Neuronal stem cell (in vitro differentiated cells): ENCODE results near the gene KRTAP3-3. TPM values are rescaled to one million over a fixed set of nuclear protein-coding genes. Genes with fewer than 3 reads are reported as not detected.
"Not testable (repeated sequence)": the region's sequence is repeated elsewhere in the genome, so short reads cannot be mapped to it uniquely, and the experiment has no call there.

Experiments
- DNase-seq: peaks from one replicate; pipeline ENCODE4 v3.0.0-alpha.2; 2013; ENCODE audit warnings: low spot score
- H2AFZ ChIP-seq: one replicate; pipeline ENCODE4 v1.6.1; 2013; ENCODE audit warnings: mild to moderate bottlenecking, low read length, inconsistent platforms
- H2AK5ac ChIP-seq: 2 replicates; pipeline ENCODE4 v1.6.1; 2013; ENCODE audit warnings: low read depth, mild to moderate bottlenecking, inconsistent platforms, low read length, moderate library complexity, mixed read lengths
- H2BK120ac ChIP-seq: 2 replicates; pipeline ENCODE4 v1.6.1; 2013; ENCODE audit warnings: low read depth, mild to moderate bottlenecking, inconsistent platforms, low read length, moderate library complexity, mixed read lengths
- H2BK12ac ChIP-seq: one replicate; pipeline ENCODE4 v1.6.1; 2013; ENCODE audit warnings: low read length, inconsistent platforms
- H2BK15ac ChIP-seq: 2 replicates; pipeline ENCODE4 v1.6.1; 2013; ENCODE audit warnings: mild to moderate bottlenecking, low read length, inconsistent platforms, mixed read lengths
- H2BK5ac ChIP-seq: one replicate; pipeline ENCODE4 v1.6.1; 2013; ENCODE audit warnings: inconsistent platforms, mild to moderate bottlenecking, low read length, moderate library complexity
- H3K14ac ChIP-seq: one replicate; pipeline ENCODE4 v1.6.1; 2013; ENCODE audit warnings: low read length, inconsistent platforms
- H3K18ac ChIP-seq: 2 replicates; pipeline ENCODE4 v1.6.1; 2013; ENCODE audit warnings: low read length, inconsistent platforms
- H3K23ac ChIP-seq: 2 replicates; pipeline ENCODE4 v1.6.1; 2013; ENCODE audit warnings: low read depth, mild to moderate bottlenecking, mixed read lengths, low read length, inconsistent platforms; ENCODE audit not compliant: poor library complexity
- H3K27ac ChIP-seq: replicated peaks from 3 replicates; pipeline ENCODE4 v1.5.1; 2013; ENCODE audit warnings: low read length, inconsistent platforms
- H3K27me3 ChIP-seq, 3 experiments: 2 replicates each; pipeline ENCODE4 v1.6.1; 2013; ENCODE audit warnings: low read length in 3 of 3, mild to moderate bottlenecking in 2 of 3, inconsistent platforms in 1 of 3, low read depth in 1 of 3, mixed read lengths in 1 of 3, moderate library complexity in 1 of 3; ENCODE audit not compliant: control insufficient read depth in 3 of 3, insufficient read depth in 3 of 3
- H3K36me3 ChIP-seq, 2 donors: replicated peaks in 1 of 2; 2 replicates each; pipeline ENCODE4 v1.6.1; 2013; ENCODE audit warnings: low read length in 2 of 2; ENCODE audit not compliant: control insufficient read depth in 2 of 2, insufficient read depth in 2 of 2
- H3K4ac ChIP-seq: 2 replicates; pipeline ENCODE4 v1.6.1; 2013; ENCODE audit warnings: inconsistent platforms, mild to moderate bottlenecking, low read length, moderate library complexity
- H3K4me1 ChIP-seq, 2 donors: 1 replicate in 1 of 2; 2 replicates in 1 of 2; pipeline ENCODE4 v1.6.1; 2013; ENCODE audit warnings: low read length in 2 of 2, low read depth in 1 of 2; ENCODE audit not compliant: control insufficient read depth in 2 of 2, insufficient read depth in 1 of 2
- H3K4me2 ChIP-seq: one replicate; pipeline ENCODE4 v1.6.1; 2013; ENCODE audit warnings: mild to moderate bottlenecking, low read length, inconsistent platforms; ENCODE audit not compliant: insufficient read depth, poor library complexity, severe bottlenecking
- H3K4me3 ChIP-seq, 2 donors: 2 replicates each; pipeline ENCODE4 v1.5.1; 2013; ENCODE audit warnings: low read length in 2 of 2, mild to moderate bottlenecking in 2 of 2, inconsistent platforms in 1 of 2, moderate library complexity in 1 of 2
- H3K79me1 ChIP-seq: one replicate; pipeline ENCODE4 v1.6.1; 2013; ENCODE audit warnings: low read depth, mild to moderate bottlenecking, inconsistent platforms, low read length, moderate library complexity
- H3K9ac ChIP-seq: one replicate; pipeline ENCODE4 v1.6.1; 2013; ENCODE audit warnings: mild to moderate bottlenecking, low read depth, low read length, inconsistent platforms; ENCODE audit not compliant: poor library complexity
- H3K9me3 ChIP-seq, 2 donors: replicated peaks in 1 of 2; 2 replicates each; pipeline versions ENCODE3 to v1.6.1; 2013; ENCODE audit warnings: low read length in 2 of 2, mild to moderate bottlenecking in 2 of 2, inconsistent platforms in 1 of 2, low read depth in 1 of 2, mixed read lengths in 1 of 2, moderate library complexity in 1 of 2; ENCODE audit not compliant: control insufficient read depth in 2 of 2, insufficient read depth in 1 of 2
- H4K8ac ChIP-seq: one replicate; pipeline ENCODE4 v1.6.1; 2013; ENCODE audit warnings: low read depth, mild to moderate bottlenecking, inconsistent platforms, low read length, moderate library complexity
- H4K91ac ChIP-seq: one replicate; pipeline ENCODE4 v1.6.1; 2013; ENCODE audit warnings: low read length, low read depth, mild to moderate bottlenecking, inconsistent platforms; ENCODE audit not compliant: poor library complexity
- WGBS, 2 donors: extraction: QIAGEN DNeasy Blood & Tissue Kit; methylation state at CpG; one replicate each; pipeline ENCODE4 v1.1.7; 2013; ENCODE audit warnings: missing lambda C conversion rate in 2 of 2, mixed read lengths in 1 of 2; ENCODE audit not compliant: insufficient read length in 2 of 2, insufficient replicate concordance in 1 of 2; ENCODE audit errors: extremely low coverage in 2 of 2; 5-methylcytosine and 5-hydroxymethylcytosine counted together
- polyA plus RNA-seq, 2 experiments: library from polyadenylated mRNA; stranded (reverse); fragments of 200-250 nt; gene quantifications; one replicate each; pipeline ENCODE4 v1.2.3, GENCODE V29; 2013

Gene KRTAP3-3
- not detected for polyA plus RNA-seq (2013, experiment 1 of 2)
- not detected for polyA plus RNA-seq (2013, experiment 2 of 2)

DNA sequence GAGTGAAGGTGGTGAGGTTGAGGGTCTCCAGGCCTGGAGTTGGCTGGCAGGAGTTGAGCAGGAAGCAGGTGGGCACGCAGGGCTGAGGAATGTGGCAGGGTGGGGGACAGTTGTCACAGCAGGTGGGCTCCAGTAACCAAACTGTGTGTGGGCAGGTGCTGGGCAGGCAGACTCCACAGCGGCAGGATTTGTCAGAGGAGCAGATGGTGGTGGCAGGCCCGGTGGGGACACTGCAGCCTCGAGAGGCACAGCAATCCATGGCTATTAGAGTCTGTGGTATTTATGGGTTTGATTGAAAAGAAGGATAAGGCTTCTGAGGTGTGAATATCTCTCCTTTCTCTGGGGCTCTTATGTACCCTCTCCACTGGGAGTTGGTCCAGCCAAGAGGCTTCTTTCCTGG is at the start of gene KRTAP3-3:
TSS of gene KRTAP3-3 (minus strand) at position 326 of the 400 bp plus-strand sequence. CDS start at position 259, 67 bp downstream.
- Histone ChIP-seq H2BK12ac (no peak within 1 kb of the TSS), H3K27ac (no peak within 1 kb of the TSS), H3K9ac (no peak within 1 kb of the TSS), H2BK120ac (no peak within 1 kb of the TSS), H3K9me3 (no peaks in the 10 kb centered on the region), H3K4me3 (no peak within 1 kb of the TSS), H2AK5ac (no peak within 1 kb of the TSS), H2BK5ac (no peak within 1 kb of the TSS), H3K4ac (no peak within 1 kb of the TSS), H4K8ac (no peak within 1 kb of the TSS), H3K27me3 (peaks cover 0 to 3% (median 0%) of the 10 kb centered on the region in 3 experiments), H3K4me2 (no peak within 1 kb of the TSS), H3K23ac (no peak within 1 kb of the TSS), H3K79me1 (no peaks in the 10 kb centered on the region), H3K4me1 (peaks cover 0 to 2% of the 10 kb centered on the region in 2 donors), H2AFZ (no peak within 1 kb of the TSS), H4K91ac (no peak within 1 kb of the TSS), H3K14ac (no peak within 1 kb of the TSS), H2BK15ac (no peak within 1 kb of the TSS), H3K18ac (peak within 1 kb of the TSS; percentile 80), H3K36me3 (no peaks in the 10 kb centered on the region)
- WGBS, 2 donors, result no CpG with 5 or more reads among the region's 4 CpGs
- DNase-seq, result no peak

DNA sequence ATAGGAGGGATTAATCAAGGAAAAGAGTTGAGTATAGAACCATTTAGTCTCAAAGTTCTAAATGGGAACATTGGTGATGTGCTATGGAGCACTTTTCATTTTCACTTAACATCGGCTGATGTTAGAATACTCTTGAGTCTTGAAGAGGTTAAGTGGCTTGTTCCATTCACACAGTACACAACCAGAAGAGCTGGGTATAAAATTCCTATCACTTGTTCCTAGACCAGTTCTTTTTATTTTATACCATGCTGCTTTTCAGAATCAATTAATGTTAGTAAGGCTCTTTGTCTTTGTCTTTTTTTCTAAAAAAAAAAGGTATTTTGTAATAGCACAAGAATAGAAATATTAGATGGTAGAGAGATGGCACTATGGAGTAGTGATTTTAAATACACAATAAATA is 49.0 kb upstream of the KRTAP3-3 start:
- Histone ChIP-seq H3K79me1 (no peaks in the 10 kb centered on the region), H3K4me1 (no peaks in the 10 kb centered on the region), H4K8ac (no peak overlapping the region), H3K27me3 (no peaks in the 10 kb centered on the region), H3K4ac (no peak overlapping the region), H3K9ac (no peak overlapping the region), H3K14ac (no peak overlapping the region), H4K91ac (no peak overlapping the region), H3K4me3 (no peak overlapping the region), H3K23ac (no peak overlapping the region), H2BK120ac (no peak overlapping the region), H3K9me3 (no peaks in the 10 kb centered on the region), H2BK15ac (no peak overlapping the region), H2AK5ac (no peak overlapping the region), H2BK12ac (no peak overlapping the region), H3K36me3 (no peaks in the 10 kb centered on the region), H2AFZ (no peak overlapping the region), H3K18ac (no peak overlapping the region), H3K4me2 (no peak overlapping the region), H3K27ac (no peak overlapping the region), H2BK5ac (no peak overlapping the region)
- no CpG with 5 or more reads among the region's 1 CpG for WGBS, 2 donors
- no peak for DNase-seq

DNA sequence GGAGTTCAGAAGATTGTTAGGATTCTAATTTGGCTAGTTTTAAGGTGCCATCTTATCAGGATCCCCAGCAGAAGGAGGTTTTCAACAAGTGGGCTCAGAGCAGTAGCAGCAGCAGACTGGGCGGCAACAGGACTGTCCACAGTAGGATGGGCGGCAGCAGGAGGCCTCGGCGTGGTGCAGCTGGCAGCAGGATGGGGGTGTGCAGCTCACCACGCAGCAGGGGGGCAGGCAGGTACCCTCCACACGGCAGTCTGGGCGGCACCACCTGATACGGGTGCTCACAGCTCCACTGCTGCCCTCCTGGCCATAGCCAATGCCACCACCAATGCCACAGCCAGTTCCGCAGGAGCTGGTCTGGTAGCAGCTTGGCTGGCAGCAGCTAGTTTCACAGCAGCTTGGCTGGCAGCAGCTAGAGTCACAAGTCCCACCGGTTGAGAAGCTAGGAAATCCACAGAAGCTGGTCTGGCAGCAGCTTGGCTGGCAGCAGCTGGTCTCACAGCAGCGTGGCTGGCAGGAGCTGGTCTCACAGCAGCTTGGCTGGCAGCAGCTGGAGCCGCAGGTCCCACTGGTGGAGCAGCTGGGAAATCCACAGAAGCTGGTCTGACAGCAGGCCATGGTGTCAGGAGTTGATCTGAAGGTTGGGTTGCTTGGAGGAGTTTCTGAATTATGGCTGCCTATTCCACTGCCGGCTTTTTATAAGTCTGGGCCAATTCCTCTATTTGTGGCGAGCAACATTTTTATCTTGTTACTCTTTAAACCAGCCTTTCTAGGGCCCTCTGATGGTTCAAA is 47.0 kb upstream of the KRTAP3-3 start, which contains the start of gene KRTAP1-1:
TSS of gene KRTAP1-1 (minus strand) at position 668 of the 789 bp plus-strand sequence. CDS start at position 615, 53 bp downstream.
- WGBS, 2 donors, result no CpG with 5 or more reads among the region's 14 CpGs
- H3K27me3 ChIP-seq, H3K9ac ChIP-seq: not testable (repeated sequence)

GRCh38 chr17:41037853-41038350 is 43.9 kb upstream of the KRTAP3-3 start:
- WGBS, 2 donors, result no CpG with 5 or more reads among the region's 2 CpGs

More for the DNA sequence above, 47.0 kb upstream of the KRTAP3-3 start, which contains the start of gene KRTAP1-1:
- H3K79me1 ChIP-seq, H3K9me3 ChIP-seq, H2BK12ac ChIP-seq, H3K23ac ChIP-seq, H2BK120ac ChIP-seq, H4K91ac ChIP-seq, H2BK15ac ChIP-seq, H3K4me1 ChIP-seq, H3K4me2 ChIP-seq, H3K27ac ChIP-seq, H3K4ac ChIP-seq, H3K4me3 ChIP-seq, H2BK5ac ChIP-seq, H3K36me3 ChIP-seq, H3K18ac ChIP-seq, H2AFZ ChIP-seq, H4K8ac ChIP-seq, H2AK5ac ChIP-seq, DNase-seq: not testable (repeated sequence)
- peak within 1 kb of the TSS; percentile 38 for H3K14ac ChIP-seq

More at GRCh38 chr17:41037853-41038350, 43.9 kb upstream of the KRTAP3-3 start:
- H3K9ac ChIP-seq, result no peak overlapping the region
- no peak overlapping the region for H2BK15ac ChIP-seq
- H3K4me2 ChIP-seq, result no peak overlapping the region
- H2AK5ac ChIP-seq, result no peak overlapping the region
- H4K91ac ChIP-seq, result no peak overlapping the region
- no peak overlapping the region for H2BK120ac ChIP-seq
- H3K4me3 ChIP-seq, result no peak overlapping the region
- DNase-seq, result no peak
- H3K36me3 ChIP-seq, result no peaks in the 10 kb centered on the region
- no peak overlapping the region for H4K8ac ChIP-seq
- no peak overlapping the region for H3K18ac ChIP-seq
- H3K4me1 ChIP-seq, result no peaks in the 10 kb centered on the region
- no peak overlapping the region for H2BK12ac ChIP-seq
- no peak overlapping the region for H3K4ac ChIP-seq
- H2AFZ ChIP-seq, result no peak overlapping the region
- H2BK5ac ChIP-seq, result no peak overlapping the region
- H3K27ac ChIP-seq, result no peak overlapping the region
- no peaks in the 10 kb centered on the region for H3K79me1 ChIP-seq
- H3K9me3 ChIP-seq, result no peaks in the 10 kb centered on the region
- no peak overlapping the region for H3K23ac ChIP-seq
- no peaks in the 10 kb centered on the region for H3K27me3 ChIP-seq
- no peak overlapping the region for H3K14ac ChIP-seq
